ENCODE measurements around the gene RNF32. TPM values are rescaled to one million over a fixed set of nuclear protein-coding genes. Genes with fewer than 3 reads are reported as not detected.

The RNF32 gene
- total RNA-seq, 4 donors from 2014 or later = 0.30 to 4.2 (median 1.5) TPM

- no peak for DNase-seq (ENCODE audit: low spot score in 2 of 2)
- 63 to 68% methylated on average over 11 of the region's 11 CpGs for WGBS, 2 donors
- intact Hi-C loops (cut with DNase I; ENCODE audit: low total_unique reads) = no loop called here
- TF ChIP-seq POLR2A (IDR thresholded peaks at IDR 0.05) (no peak), CTCF (IDR thresholded peaks at IDR 0.05) (no peak)
- H3K4me3 ChIP-seq (ENCODE audit: low read depth, poor library complexity, severe bottlenecking) = no peak overlapping the region
These were observed 30.0 kb upstream of the RNF32 start for GRCh38 chr7:156610601-156611000.

- intact Hi-C loops (cut with DNase I; ENCODE audit: low total_unique reads) = no loop called here
- no peak overlapping the region for H3K4me3 ChIP-seq (ENCODE audit: low read depth, poor library complexity, severe bottlenecking)
- DNase-seq (ENCODE audit: low spot score in 2 of 2) = no peak
- no peak for TF ChIP-seq POLR2A (IDR thresholded peaks at IDR 0.05)
- whole genome bisulfite sequencing, 2 donors = 76 to 78% methylated on average over 17 of the region's 17 CpGs
These were observed 29.3 kb upstream of the RNF32 start for GRCh38 chr7:156611014-156612010.

GRCh38 chr7:156612930-156613329 is 27.6 kb upstream of the RNF32 start:
- WGBS, 2 donors = 70 to 76% methylated on average over 10 of the region's 10 CpGs
- TF ChIP-seq CTCF (IDR thresholded peaks at IDR 0.05) (no peak), POLR2A (IDR thresholded peaks at IDR 0.05) (no peak)
- DNase-seq (ENCODE audit: low spot score in 2 of 2) = no peak
- intact Hi-C loops (cut with DNase I; ENCODE audit: low total_unique reads) = no loop called here
- no peak overlapping the region for H3K4me3 ChIP-seq (ENCODE audit: low read depth, poor library complexity, severe bottlenecking)

- DNase-seq (ENCODE audit: low spot score in 2 of 2) = no peak
- intact Hi-C loops (cut with DNase I; ENCODE audit: low total_unique reads) = no loop called here
- TF ChIP-seq POLR2A (IDR thresholded peaks at IDR 0.05) (no peak), CTCF (IDR thresholded peaks at IDR 0.05) (no peak)
- no peak overlapping the region for H3K4me3 ChIP-seq (ENCODE audit: low read depth, poor library complexity, severe bottlenecking)
- WGBS, 2 donors = 81 to 85% methylated on average over 19 of the region's 19 CpGs
These were observed 25.9 kb upstream of the RNF32 start for GRCh38 chr7:156614434-156615264.

- TF ChIP-seq CTCF (IDR thresholded peaks at IDR 0.05) (no peak), POLR2A (IDR thresholded peaks at IDR 0.05) (no peak)
- WGBS, 2 donors = 11 to 15% methylated on average over 43 to 63 of the region's 92 CpGs
- H3K4me3 ChIP-seq (ENCODE audit: low read depth, poor library complexity, severe bottlenecking) = no peak overlapping the region
- DNase-seq (ENCODE audit: low spot score in 2 of 2) = no peak
- intact Hi-C loops (cut with DNase I; ENCODE audit: low total_unique reads) = no loop called here
These were observed 24.0 kb upstream of the RNF32 start for GRCh38 chr7:156616269-156617202.
